Ureter (tissue), 1 donor: ENCODE measurements around the gene ADAD2. TPM values are rescaled to one million over a fixed set of nuclear protein-coding genes. Genes with fewer than 3 reads are reported as not detected.

Source experiments
- DNase-seq: peaks from one replicate; pipeline ENCODE4 v3.0.0-alpha.2; 2020; ENCODE audit warnings: low spot score
- total RNA-seq: library from RNA; stranded (reverse); gene quantifications from one replicate; pipeline ENCODE4 v1.2.4, GENCODE V29; 2023
- donor health status: DM: yes; HTN: yes; CAD: no.

Gene ADAD2
- total RNA-seq: 0.42 TPM

GRCh38 chr16:84190731-84191388 is at the start of gene ADAD2:
Gene ADAD2 (plus strand): TSS chr16:84191157. CDS start chr16:84191231, 74 bp downstream.
- DNase-seq: no peak

DNA sequence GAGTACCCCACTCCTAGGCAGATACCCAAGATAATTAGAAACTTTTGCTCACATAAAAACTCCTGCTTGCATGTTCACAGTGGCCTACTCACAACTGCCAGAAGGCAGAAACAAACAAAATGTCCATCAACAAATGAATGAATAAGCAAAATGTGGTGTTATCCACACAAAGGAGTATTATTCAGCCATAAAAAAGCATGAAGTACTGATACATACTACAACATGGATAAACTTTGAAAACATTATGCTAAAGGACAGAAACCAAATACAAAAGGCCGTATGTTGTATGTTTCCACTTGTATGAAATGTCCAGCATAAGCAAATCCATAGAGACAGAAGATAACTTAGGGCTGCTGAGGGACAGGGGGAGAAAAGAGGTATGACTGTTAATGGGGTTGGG is 47.9 kb upstream of the ADAD2 start:
- no peak for DNase-seq

GRCh38 chr16:84143784-84144199 is 47.2 kb upstream of the ADAD2 start:
- no peak for DNase-seq

DNA sequence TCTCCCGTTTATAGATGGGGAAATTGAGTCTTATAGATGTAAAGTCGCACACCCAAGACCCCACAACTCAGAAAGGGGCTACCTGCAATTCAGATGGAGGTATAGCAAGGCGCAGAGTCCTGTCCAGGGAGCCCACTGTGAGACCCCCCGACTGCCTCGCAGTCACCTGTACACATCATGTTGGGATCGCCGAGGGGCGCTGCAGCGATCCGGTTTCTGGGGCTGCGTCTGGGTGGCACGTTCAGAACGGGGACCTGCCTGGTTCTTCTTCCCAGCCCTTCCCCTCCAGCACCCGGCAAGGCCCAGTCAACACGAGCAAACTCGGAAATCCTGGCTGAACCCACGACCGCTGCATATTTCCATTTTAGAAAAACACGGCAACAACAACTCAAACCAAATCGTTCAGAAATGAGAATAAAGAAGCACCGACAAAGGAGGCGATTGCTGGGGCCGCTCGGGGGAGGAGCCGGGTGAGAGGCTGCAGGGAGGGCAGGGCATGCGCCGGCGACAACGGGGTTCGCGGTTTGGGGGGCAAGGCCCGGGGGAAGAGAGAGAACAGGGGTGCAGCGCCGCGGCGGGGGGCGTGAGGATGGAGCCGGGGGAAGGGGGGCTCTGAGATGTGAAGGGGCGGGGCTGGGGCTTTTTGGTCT is 46.6 kb upstream of the ADAD2 start:
- DNase-seq: no peak

GRCh38 chr16:84144859-84145639 is 45.9 kb upstream of the ADAD2 start, which contains the start of the genes DNAAF1 and HSDL1:
Gene DNAAF1 (plus strand): TSS chr16:84145308. CDS start chr16:84145441, 133 bp downstream.
Gene HSDL1 (minus strand): TSS chr16:84145177. CDS start chr16:84131321, 13,856 bp downstream.
- DNase-seq: peak; percentile 93

DNA sequence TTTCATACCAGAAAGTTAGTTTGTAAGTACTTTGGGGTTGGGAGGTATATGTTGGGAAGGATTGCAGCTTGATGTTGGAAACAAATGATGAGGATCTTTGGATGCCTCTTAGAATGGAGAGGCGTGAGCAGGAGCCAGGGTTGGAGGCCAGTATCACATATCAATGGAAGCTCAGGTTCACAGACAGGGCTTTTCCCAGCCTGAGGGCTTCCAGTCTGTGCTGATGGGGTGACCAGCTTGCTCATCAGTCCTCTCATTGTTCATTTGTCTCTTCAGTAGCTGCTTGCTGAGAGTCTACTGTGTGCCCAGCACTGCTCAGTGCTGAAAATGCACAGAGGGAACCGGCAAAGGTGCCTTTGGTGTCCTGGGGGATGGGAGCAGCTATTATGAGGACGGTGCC is 40.0 kb upstream of the ADAD2 start:
- DNase-seq: no peak

DNA sequence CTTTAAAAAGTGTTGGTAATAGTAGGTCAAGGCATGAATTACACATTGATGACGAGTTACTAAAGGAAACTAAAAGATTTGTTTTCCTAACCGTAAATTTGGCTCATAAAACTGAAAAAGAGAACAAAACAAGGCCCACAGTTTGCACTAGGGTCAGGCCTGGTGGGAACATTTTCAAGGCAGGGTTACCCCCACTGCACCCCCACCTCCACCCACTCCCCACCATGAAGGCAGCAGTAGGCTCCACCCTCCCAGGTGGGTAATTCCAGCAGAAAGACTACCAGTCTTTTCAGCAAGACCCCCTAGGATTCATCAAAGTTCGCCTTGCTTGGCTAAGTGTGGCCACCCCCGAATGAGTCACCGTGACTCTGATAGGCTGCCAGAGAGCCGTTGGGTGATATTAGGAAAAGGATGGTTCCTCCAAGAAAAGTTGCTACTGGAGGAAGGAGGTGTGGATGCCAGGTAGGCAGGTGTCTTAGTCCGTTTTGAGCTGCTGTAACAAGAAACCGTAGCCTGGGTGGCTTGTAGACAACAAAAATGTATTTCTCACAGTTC is 37.2 kb upstream of the ADAD2 start:
- DNase-seq: no peak

- no peak for DNase-seq
Observed at GRCh38 chr16:84155226-84155625, 35.7 kb upstream of the ADAD2 start.

DNA sequence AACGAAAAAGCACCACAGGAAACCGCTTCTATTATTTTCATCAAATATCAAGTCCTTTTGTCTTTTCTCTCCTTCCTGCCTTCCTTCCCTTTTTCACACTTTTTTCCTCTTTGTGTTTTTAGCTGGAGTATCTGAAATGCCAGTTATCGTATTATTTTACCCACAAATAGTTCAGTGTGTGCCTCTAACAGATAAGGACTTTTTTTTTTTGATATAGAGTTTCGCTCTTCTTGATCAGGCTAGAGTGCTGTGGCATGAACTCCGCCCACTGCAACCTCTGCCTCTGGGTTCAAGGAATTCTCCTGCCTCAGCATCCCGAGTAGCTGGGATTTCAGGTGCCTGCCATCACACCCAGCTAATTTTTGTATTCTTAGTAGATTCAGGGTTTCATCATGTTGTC is 35.2 kb upstream of the ADAD2 start:
- no peak for DNase-seq

DNA sequence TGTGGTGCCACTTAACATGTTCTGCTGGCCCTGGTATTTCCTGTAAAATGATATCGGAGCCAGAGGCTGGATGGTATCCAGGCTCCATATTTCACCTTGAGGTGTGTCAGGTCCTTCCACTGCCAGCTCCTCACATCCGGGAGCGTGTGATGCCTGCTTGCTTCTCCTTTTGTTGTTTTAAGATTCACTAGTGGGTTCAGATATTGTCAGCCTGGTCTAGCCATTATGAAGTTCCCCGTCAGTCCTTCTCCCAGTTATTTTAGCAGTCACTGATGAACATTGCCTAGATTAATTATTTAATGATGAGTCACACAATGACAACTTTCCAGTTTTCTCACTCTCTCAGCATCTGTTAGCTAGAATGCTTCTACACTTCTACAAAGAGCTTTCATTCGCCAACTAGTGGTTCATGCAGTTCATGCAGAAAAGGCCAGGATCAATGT is 34.6 kb upstream of the ADAD2 start:
- no peak for DNase-seq

DNA sequence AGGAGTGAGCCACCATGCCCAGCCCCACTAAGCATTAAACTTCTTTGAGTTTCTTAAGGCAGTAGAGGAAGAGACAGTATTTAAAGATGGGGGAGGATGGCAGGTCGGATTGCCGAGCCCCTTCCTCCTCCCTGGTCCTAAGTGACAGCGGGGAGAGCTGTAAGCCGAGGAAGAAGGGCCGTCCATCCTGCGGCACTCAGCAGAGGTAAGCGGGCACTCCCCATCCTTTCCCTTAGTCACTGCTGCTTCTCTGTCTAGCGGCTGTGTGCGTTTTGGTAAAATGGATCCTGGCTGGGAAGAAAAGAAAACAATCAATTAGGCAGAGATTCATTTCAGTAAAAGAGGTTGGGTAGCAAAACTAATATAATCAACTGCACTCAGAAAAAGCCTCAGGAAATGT is 31.9 kb upstream of the ADAD2 start:
- DNase-seq: no peak

DNA sequence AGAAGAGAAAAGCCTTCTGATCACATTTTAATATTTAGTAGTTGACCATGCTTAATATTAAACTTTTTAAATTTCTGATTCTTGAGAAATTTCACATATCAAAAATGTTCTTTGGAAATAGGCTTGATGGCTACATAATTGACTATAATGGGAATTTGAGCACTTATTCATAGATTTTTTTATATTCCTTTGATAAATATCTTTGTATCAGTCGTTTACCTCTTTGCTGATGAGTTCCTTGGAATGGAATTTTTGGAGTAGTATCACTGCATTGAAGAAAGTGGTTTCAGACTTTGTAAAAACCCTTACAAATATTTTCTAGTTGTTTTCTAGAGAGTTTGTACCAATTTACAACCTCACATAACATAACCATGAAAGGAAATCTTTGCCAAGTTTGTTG is 31.2 kb upstream of the ADAD2 start:
- DNase-seq: no peak

- no peak for DNase-seq
Observed at GRCh38 chr16:84161037-84161436, 29.9 kb upstream of the ADAD2 start.

- DNase-seq: no peak
Observed at GRCh38 chr16:84161801-84162200, 29.2 kb upstream of the ADAD2 start.

GRCh38 chr16:84165746-84166145 is 25.2 kb upstream of the ADAD2 start:
- no peak for DNase-seq

DNA sequence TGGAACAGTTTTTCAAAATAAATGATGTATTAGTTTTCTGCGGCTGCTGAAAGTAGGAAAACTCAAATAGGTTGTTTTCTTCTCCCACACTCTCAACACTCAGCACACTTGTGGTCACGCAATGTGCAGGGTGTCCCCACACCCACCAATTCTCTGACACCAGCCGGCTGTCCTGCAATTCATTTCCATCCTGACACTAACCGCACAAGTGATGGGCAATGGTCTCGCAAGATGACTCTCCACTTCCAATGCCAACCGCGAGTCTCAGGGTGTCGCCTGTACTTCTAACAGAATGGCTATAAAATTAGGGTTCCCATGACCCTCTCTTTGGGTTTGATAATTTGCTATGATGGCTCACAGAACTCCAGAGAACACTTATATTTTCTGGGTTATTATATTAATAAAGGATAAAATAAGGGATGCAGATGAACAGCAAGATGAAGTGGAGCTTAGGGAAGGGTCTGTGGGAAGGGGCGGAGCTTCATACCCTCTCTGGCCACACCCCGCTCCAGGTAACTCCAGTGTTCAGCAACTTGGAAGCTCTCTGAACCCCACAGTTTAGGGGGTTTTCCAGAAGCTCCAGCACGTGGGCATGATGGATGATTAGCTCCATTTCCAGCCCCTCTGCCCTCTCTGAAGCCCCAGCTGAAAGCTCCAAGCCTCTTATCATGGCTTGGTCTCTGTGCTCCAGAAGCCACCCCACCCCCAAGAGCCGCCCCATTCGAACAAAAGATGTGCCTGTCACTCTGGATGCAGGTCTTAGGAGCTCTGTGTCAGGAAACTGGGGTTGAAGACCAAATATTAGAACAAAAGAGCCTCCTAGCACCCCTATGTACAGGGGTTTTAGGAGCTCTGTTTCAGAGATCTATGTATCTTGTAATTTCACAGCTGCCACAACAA is 23.9 kb upstream of the ADAD2 start:
- no peak for DNase-seq

DNA sequence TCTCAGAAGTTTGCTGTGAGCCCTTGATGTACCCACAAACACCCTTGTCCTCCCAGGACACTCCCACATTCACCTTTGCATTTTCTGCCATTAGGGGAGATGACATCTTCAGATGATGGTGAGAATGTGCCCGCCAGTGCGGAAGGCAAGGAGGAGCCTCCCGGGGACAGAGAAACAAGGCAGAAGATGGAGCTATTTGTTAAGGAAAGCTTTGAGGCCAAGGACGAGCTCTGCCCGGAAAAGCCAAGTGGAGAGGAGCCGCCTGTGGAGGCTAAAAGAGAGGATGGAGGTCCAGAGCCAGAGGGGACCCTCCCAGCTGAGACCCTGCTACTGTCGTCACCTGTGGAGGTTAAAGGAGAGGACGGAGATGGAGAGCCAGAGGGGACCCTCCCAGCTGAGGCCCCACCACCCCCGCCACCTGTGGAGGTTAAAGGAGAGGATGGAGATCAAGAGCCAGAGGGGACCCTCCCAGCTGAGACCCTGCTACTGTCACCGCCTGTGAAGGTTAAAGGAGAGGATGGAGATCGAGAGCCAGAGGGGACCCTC is 21.1 kb upstream of the ADAD2 start:
- no peak for DNase-seq

DNA sequence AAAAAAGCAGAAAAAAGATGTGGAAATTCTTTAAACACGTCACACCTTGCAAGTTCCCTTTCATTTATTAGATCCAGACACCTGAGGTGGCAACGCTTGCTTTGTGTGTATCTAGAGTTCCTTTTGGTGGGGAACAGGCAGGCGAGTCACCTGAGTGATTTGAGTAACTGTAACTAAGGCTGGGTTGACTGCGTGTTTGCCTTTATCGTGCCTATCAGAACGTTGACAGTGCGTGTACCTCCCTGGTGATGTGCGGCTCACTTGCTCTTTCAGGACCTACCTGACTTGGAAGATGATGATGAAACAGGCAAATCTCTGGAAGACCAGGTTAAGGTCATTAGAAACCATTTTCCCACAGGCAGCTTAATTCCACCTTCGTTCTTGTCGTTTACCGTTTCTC is 16.6 kb upstream of the ADAD2 start:
- DNase-seq: no peak

GRCh38 chr16:84175350-84176081 is 15.4 kb upstream of the ADAD2 start:
- no peak for DNase-seq
